Neural progenitor cell (in vitro differentiated cells): ENCODE results near the gene BCL2L13.

Source experiments
- EZH2phosphoT487 ChIP-seq: fragments of 200-600 bp; sonication (generic); IDR thresholded peaks from 2 replicates; pipeline ENCODE4 v1.6.1; 2017; ENCODE audit warnings: antibody characterized with exemption
- TF ChIP-seq, protein P1 (sequence below): fragments of 200-600 bp; sonication (generic); IDR thresholded peaks from 2 replicates; pipeline ENCODE4 v1.5.1; 2017; ENCODE audit warnings: antibody characterized with exemption, mild to moderate bottlenecking

DNA sequence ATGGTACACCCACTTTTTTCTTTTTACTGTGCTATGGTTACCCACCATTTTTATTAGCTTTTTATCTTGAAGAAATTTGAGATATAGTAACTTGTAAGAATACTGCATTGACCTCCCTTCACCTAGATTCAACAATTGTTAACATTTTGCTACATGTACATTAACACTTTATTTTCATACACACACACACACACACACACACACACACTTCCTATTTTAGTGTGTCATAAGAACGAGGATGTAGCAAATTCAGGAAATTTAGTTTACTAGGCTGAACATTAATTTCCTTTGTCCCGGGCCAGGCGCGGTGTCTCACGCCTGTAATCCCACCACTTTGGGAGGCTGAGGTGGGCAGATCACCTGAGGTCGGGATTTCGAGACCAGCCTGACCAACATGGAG, 8.9 kb upstream of the BCL2L13 start:
- TF ChIP-seq, protein P1, sequence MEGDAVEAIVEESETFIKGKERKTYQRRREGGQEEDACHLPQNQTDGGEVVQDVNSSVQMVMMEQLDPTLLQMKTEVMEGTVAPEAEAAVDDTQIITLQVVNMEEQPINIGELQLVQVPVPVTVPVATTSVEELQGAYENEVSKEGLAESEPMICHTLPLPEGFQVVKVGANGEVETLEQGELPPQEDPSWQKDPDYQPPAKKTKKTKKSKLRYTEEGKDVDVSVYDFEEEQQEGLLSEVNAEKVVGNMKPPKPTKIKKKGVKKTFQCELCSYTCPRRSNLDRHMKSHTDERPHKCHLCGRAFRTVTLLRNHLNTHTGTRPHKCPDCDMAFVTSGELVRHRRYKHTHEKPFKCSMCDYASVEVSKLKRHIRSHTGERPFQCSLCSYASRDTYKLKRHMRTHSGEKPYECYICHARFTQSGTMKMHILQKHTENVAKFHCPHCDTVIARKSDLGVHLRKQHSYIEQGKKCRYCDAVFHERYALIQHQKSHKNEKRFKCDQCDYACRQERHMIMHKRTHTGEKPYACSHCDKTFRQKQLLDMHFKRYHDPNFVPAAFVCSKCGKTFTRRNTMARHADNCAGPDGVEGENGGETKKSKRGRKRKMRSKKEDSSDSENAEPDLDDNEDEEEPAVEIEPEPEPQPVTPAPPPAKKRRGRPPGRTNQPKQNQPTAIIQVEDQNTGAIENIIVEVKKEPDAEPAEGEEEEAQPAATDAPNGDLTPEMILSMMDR = no peak
- TF ChIP-seq EZH2phosphoT487 = no peak
